Tibial nerve (tissue), 4 donors: ENCODE data around the gene ZFP92. TPM values are rescaled to one million over a fixed set of nuclear protein-coding genes. Genes with fewer than 3 reads are reported as not detected.

Experiments used
- DNase-seq, 2 donors: peaks; one replicate each; pipeline ENCODE4 v3.0.0-alpha.2; 2019; ENCODE audit warnings: low spot score in 2 of 2
- H3K27ac ChIP-seq, 4 donors: fragments of 200-600 bp; sonication (generic) in 3 of 4; one replicate each; pipeline ENCODE4 v1.5.1; 2017 to 2019; ENCODE audit warnings: mild to moderate bottlenecking in 1 of 4
- H3K27me3 ChIP-seq, 2 donors: fragments of 200-600 bp; sonication (generic) in 1 of 2; one replicate each; pipeline versions ENCODE4 v1.5.1 to v1.6.0; 2017 to 2019
- H3K36me3 ChIP-seq, 3 donors: fragments of 200-600 bp; sonication (generic); one replicate each; pipeline ENCODE4 v1.5.1; 2018 to 2019
- H3K4me1 ChIP-seq, 4 donors: fragments of 200-600 bp; sonication (generic) in 3 of 4; one replicate each; pipeline ENCODE4 v1.5.1; 2017 to 2019
- H3K4me3 ChIP-seq, 4 donors: fragments of 200-600 bp; sonication (generic) in 3 of 4; one replicate each; pipeline ENCODE4 v1.5.1; 2017 to 2019; ENCODE audit warnings: mild to moderate bottlenecking in 1 of 4, moderate library complexity in 1 of 4
- H3K9me3 ChIP-seq, 4 donors: fragments of 200-600 bp; sonication (generic) in 3 of 4; one replicate each; pipeline ENCODE4 v1.5.1; 2017 to 2019
- EP300 ChIP-seq, 2 donors: sonication (generic); formaldehyde crosslinking; IDR thresholded peaks; one replicate each; pipeline ENCODE4 v1.6.1; 2017; ENCODE audit warnings: antibody characterized with exemption in 2 of 2, mild to moderate bottlenecking in 1 of 2
- POLR2A ChIP-seq, 2 donors: fragments of 450-650 bp; IDR thresholded peaks; one replicate each; pipeline ENCODE4 v1.6.1; 2017; ENCODE audit warnings: antibody characterized with exemption in 2 of 2, mild to moderate bottlenecking in 2 of 2, moderate library complexity in 2 of 2
- WGBS, 2 donors: methylation state at CpG; one replicate each; pipeline ENCODE4 v1.1.5; 2018; 5-methylcytosine and 5-hydroxymethylcytosine counted together
- total RNA-seq, 4 donors: library from RNA; depleted of rRNA; stranded (reverse); fragments of >200 nt; gene quantifications; one replicate each; pipeline ENCODE4 v1.1.0, GENCODE V29; 2016
- TF ChIP-seq, protein P1 (sequence below), 5 experiments: fragments of 200-600 bp in 3 of 5; fragments of 450-650 bp in 2 of 5; sonication (generic) in 3 of 5; IDR thresholded peaks; one replicate each; pipeline ENCODE4 v1.5.1; 2016 to 2019; ENCODE audit warnings: antibody characterized with exemption in 5 of 5, mild to moderate bottlenecking in 3 of 5, moderate library complexity in 2 of 5

ZFP92 gene
- total RNA-seq, 4 donors from 2014 or later = 0.39 to 1.8 (median 0.75) TPM

DNA sequence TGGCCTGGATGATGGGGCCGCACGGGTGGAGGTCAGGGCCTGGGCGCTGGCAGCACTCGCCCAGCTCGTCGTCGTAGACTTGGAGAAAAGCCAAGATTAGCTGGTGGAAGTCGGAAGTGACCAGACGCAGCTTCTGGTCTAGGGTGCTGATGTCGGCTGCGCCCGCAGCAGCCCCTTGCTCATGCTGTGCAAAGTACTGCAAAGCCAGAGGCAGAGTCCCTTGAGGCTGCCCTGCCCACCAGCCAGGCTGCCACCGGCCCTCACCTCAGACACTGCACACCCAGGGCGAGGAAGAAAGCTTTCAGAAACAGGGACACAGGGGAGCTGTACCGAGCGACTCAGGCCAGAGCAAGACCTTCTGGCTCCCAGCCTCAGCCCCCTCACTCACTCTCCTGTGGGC, 44.3 kb downstream of the ZFP92 start:
- WGBS, 2 donors = 73 to 88% methylated on average over 13 to 14 of the region's 16 CpGs
- H3K9me3 ChIP-seq = no peaks in the 10 kb centered on the region
- H3K27me3 ChIP-seq = no peaks in the 10 kb centered on the region
- peaks cover 0 to 37% (median 0%) of the 10 kb centered on the region in 3 donors for H3K36me3 ChIP-seq
- H3K27ac ChIP-seq = no peak overlapping the region
- no peak for TF ChIP-seq POLR2A (IDR thresholded peaks at IDR 0.05)
- TF ChIP-seq EP300 (IDR thresholded peaks at IDR 0.05) = no peak
- TF ChIP-seq, protein P1, sequence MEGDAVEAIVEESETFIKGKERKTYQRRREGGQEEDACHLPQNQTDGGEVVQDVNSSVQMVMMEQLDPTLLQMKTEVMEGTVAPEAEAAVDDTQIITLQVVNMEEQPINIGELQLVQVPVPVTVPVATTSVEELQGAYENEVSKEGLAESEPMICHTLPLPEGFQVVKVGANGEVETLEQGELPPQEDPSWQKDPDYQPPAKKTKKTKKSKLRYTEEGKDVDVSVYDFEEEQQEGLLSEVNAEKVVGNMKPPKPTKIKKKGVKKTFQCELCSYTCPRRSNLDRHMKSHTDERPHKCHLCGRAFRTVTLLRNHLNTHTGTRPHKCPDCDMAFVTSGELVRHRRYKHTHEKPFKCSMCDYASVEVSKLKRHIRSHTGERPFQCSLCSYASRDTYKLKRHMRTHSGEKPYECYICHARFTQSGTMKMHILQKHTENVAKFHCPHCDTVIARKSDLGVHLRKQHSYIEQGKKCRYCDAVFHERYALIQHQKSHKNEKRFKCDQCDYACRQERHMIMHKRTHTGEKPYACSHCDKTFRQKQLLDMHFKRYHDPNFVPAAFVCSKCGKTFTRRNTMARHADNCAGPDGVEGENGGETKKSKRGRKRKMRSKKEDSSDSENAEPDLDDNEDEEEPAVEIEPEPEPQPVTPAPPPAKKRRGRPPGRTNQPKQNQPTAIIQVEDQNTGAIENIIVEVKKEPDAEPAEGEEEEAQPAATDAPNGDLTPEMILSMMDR (IDR thresholded peaks at IDR 0.05) = no peak
- H3K4me3 ChIP-seq = no peak overlapping the region
- H3K4me1 ChIP-seq = no peaks in the 10 kb centered on the region
- no peak for DNase-seq

DNA sequence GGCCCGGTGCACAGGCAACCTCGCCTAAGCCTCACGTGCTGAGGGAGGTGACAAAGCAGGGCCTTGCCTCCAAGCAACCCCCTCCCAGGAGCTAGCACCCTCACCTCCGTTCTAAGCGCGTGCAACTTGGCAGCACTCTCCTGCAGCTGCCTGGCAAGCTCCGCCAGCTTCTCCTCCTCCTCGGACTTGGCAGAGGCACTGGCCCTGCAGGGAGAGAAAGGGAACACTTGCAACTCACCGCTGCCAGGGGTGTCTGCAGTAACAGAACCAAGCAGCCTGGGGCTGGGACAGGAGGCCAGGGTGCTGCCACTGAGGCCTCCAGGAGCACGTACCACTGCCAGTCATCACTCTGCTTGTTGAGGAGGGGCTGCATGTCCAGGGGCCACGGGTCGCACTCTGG, 44.9 kb downstream of the ZFP92 start:
- DNase-seq = no peak

DNA sequence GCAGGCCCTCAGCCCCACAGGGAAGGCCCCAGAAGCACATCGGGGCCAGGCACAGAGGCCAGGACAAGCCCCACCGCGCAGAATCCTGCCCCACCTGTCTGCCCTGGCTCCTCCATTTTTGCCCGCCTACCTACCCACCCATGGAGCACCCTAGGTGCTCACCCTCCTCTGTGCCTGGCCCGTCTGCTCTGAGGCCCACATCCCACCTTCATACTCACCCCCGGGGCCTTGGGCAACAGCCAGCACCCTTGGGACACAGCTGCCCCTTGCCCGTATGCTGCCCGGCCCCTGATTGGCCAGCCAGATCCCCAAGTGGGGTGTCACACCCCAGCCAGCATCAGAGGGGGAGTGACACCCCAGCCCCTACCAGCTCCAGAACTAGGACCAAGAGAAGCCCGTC, 45.4 kb downstream of the ZFP92 start:
- Histone ChIP-seq H3K4me3 (no peak overlapping the region), H3K27me3 (no peaks in the 10 kb centered on the region), H3K27ac (no peak overlapping the region), H3K9me3 (no peaks in the 10 kb centered on the region), H3K4me1 (no peaks in the 10 kb centered on the region), H3K36me3 (peaks cover 0 to 37% (median 0%) of the 10 kb centered on the region in 3 donors)
- no peak for DNase-seq
- TF ChIP-seq, protein P1 (IDR thresholded peaks at IDR 0.05) = no peak
- TF ChIP-seq POLR2A (IDR thresholded peaks at IDR 0.05) = no peak
- TF ChIP-seq EP300 (IDR thresholded peaks at IDR 0.05) = no peak
- 88% methylated on average over 9 of the region's 9 CpGs for WGBS, 2 donors

More for the DNA sequence above, 44.9 kb downstream of the ZFP92 start:
- Histone ChIP-seq H3K27me3 (no peaks in the 10 kb centered on the region), H3K27ac (no peak overlapping the region), H3K4me3 (no peak overlapping the region), H3K4me1 (no peaks in the 10 kb centered on the region), H3K36me3 (peaks cover 0 to 34% (median 0%) of the 10 kb centered on the region in 3 donors), H3K9me3 (no peaks in the 10 kb centered on the region)
- WGBS, 2 donors = 86% methylated on average over 12 of the region's 12 CpGs; no CpG with 5 or more reads in 1 of the 2 donors
- TF ChIP-seq POLR2A (IDR thresholded peaks at IDR 0.05) = no peak
- TF ChIP-seq EP300 (IDR thresholded peaks at IDR 0.05) = no peak
- TF ChIP-seq, protein P1 (IDR thresholded peaks at IDR 0.05) = no peak

DNA sequence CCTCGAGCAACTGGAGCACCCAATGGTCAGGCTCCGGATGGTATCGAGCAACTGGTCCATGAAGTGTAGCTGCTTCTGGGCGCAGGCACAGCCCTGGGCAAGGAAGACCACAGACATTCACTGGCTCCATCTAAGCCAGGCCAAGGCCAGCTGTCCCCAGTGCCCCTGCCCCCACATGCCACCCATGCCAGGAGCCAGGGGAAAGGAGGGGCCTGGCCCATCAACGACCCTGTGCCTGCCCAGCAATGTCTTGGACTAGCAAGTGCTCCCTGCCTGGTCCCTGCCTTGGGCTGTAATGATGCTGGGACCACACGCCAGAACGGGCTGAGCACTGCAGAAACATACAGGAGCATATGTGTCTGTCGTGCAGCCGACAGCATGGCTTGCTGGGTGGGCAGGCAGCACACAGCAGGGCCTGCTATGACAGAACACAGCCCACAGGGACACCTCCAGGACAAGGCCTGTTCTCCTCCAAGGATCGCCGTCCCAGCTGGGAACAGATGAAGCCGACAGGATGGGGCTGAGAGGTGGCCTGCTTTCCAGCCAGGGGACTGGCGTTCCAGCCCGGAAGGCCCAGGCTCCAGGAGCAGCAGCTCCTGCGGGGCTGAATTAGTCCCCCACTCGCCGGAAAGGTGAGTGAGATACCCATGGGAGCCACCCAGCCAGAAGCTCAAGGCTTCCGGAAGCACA, 46.0 kb downstream of the ZFP92 start:
- no peak for DNase-seq
- TF ChIP-seq, protein P1 (IDR thresholded peaks at IDR 0.05) = no peak
- TF ChIP-seq POLR2A (IDR thresholded peaks at IDR 0.05) (no peak), EP300 (IDR thresholded peaks at IDR 0.05) (no peak)
- Histone ChIP-seq H3K9me3 (no peaks in the 10 kb centered on the region), H3K27me3 (no peaks in the 10 kb centered on the region), H3K4me1 (no peaks in the 10 kb centered on the region), H3K27ac (no peak overlapping the region), H3K36me3 (peaks cover 0 to 41% (median 0%) of the 10 kb centered on the region in 3 donors), H3K4me3 (no peak overlapping the region)
- 80 to 87% methylated on average over 1 to 15 of the region's 18 CpGs for WGBS, 2 donors

DNA sequence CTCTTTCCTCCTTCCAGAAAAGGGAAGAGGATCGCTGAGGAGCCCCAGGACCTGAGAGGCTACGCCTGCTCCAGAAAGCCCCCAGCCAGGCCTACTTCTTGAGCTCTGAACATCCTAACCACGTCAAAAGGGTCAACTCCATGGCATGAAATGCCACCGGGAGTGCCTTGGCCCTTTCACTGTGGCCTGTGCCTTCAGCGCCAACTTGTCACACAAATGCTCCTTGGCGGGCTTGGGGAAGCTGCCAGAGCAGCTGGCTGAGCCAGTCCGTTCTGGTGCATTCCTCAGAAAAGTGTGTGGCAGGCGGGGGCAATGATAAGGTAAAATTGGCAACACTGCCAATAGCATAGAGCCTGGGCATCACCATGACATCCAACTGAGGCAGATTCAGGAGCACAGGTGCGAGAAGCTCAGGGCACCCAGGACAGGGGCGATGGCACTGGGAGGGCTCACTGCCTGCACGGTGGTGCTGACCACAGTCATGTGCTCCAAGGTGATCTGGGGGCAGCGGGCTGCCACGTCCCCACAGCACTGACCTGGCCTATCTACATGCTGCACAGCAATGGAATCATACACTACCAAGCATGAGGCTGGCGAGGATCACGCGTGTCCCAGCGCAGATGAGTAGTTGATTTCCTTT, 46.7 kb downstream of the ZFP92 start:
- no peaks in the 10 kb centered on the region for H3K9me3 ChIP-seq
- no peak for DNase-seq
- H3K27ac ChIP-seq = no peak overlapping the region
- TF ChIP-seq EP300 (IDR thresholded peaks at IDR 0.05) = no peak
- TF ChIP-seq POLR2A (IDR thresholded peaks at IDR 0.05) = no peak
- TF ChIP-seq, protein P1 (IDR thresholded peaks at IDR 0.05) = no peak
- 86 to 95% methylated on average over 8 to 17 of the region's 17 CpGs for WGBS, 2 donors
- H3K27me3 ChIP-seq = no peaks in the 10 kb centered on the region
- H3K4me1 ChIP-seq = no peaks in the 10 kb centered on the region
- no peak overlapping the region for H3K4me3 ChIP-seq
- H3K36me3 ChIP-seq = peaks cover 0 to 46% (median 0%) of the 10 kb centered on the region in 3 donors
